Calu3 (cell line): Measurements from ENCODE around the gene ANTXR2. TPM values are rescaled to one million over a fixed set of nuclear protein-coding genes. Genes with fewer than 3 reads are reported as not detected.

Source experiments
- BruUV-seq: library from RNA; stranded (reverse); fragments of 400-500 nt; replicated peaks from 2 replicates; lab custom pipeline; 2021; lab: Mats Ljungman, UMichigan
- CTCF ChIA-PET: fragments of 300-600 bp; sonication (Branson Sonifier 250); formaldehyde crosslinking; loops from one replicate; lab custom pipeline; 2022; ENCODE audit warnings: antibody characterized with exemption; lab: Charles Lee
- DNase-seq: peaks from one replicate; pipeline ENCODE4 v3.0.0; 2022
- H3K27ac Mint-ChIP-seq: one replicate; pipeline ENCODE4 v1.8.0; 2022; ENCODE audit warnings: mixed read lengths; ENCODE audit not compliant: unreplicated experiment
- H3K27me3 Mint-ChIP-seq: one replicate; pipeline ENCODE4 v1.8.0; 2022; ENCODE audit warnings: mixed read lengths; ENCODE audit not compliant: unreplicated experiment
- H3K36me3 Mint-ChIP-seq: one replicate; pipeline ENCODE4 v1.8.0; 2022; ENCODE audit warnings: mild to moderate bottlenecking, moderate library complexity, mixed read lengths; ENCODE audit not compliant: insufficient read depth, unreplicated experiment
- H3K4me1 Mint-ChIP-seq: one replicate; pipeline ENCODE4 v1.8.0; 2022; ENCODE audit warnings: mild to moderate bottlenecking, low read depth, mixed read lengths; ENCODE audit not compliant: unreplicated experiment
- H3K4me3 Mint-ChIP-seq: one replicate; pipeline ENCODE4 v1.8.0; 2022; ENCODE audit warnings: mild to moderate bottlenecking, low read depth, moderate library complexity, mixed read lengths; ENCODE audit not compliant: unreplicated experiment
- H3K9me3 Mint-ChIP-seq: one replicate; pipeline ENCODE4 v1.8.0; 2022; ENCODE audit warnings: low read depth, mixed read lengths; ENCODE audit not compliant: unreplicated experiment
- CTCF ChIP-seq: fragments of 200-600 bp; IDR thresholded peaks from one replicate; pipeline ENCODE4 v1.8.0; 2022; ENCODE audit warnings: antibody characterized with exemption; ENCODE audit not compliant: unreplicated experiment
- intact Hi-C: fragments of 100-400 bp; cut with micrococcal nuclease; formaldehyde crosslinking; loops from one replicate; pipeline ENCODE4 v1.10.0; 2022; ENCODE audit not compliant: unreplicated experiment
- total RNA-seq: library from RNA; stranded (reverse); gene quantifications from 2 replicates; pipeline ENCODE4 v1.2.3, GENCODE V29; 2022

The ANTXR2 gene
- total RNA-seq, 1 experiment from 2014 or later, result 23.6 TPM

GRCh38 chr4:79982601-79983322 is 90.3 kb downstream of the ANTXR2 start:
- CTCF ChIA-PET, result no interaction called here
- no peak for DNase-seq
- BruUV-seq, result no TSS peak
- intact Hi-C loops, result no loop called here
- H3K4me1 Mint-ChIP-seq, result no peaks in the 10 kb centered on the region
- no peaks in the 10 kb centered on the region for H3K9me3 Mint-ChIP-seq
- H3K36me3 Mint-ChIP-seq, result no peaks in the 10 kb centered on the region
- TF ChIP-seq CTCF, result no peak
- no peak overlapping the region for H3K4me3 Mint-ChIP-seq
- H3K27ac Mint-ChIP-seq, result no peak overlapping the region
- H3K27me3 Mint-ChIP-seq, result no peaks in the 10 kb centered on the region

DNA sequence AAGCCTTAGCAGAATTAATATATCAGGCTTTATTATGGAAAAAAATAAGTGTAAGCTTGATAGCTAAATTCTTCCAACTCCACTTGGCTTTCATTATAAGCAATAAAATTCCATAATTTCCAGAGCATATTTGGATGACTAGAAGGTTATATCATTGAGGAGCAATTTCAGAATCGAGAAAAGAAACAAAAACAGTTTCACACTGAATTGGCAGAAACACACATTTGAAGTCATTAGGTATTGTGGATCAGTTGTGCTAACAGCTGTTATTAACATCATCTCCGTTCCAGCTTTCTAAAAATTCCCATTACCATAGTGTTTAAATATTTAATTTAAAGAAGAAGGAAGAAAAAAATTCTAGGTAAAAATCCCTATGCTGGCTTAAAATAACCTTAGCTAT is 92.6 kb downstream of the ANTXR2 start:
- CTCF ChIA-PET, result no interaction called here
- no TSS peak for BruUV-seq
- H3K27ac Mint-ChIP-seq, result no peak overlapping the region
- DNase-seq, result no peak
- no peaks in the 10 kb centered on the region for H3K36me3 Mint-ChIP-seq
- no peak for TF ChIP-seq CTCF
- intact Hi-C loops, result no loop called here
- no peak overlapping the region for H3K4me3 Mint-ChIP-seq
- H3K27me3 Mint-ChIP-seq, result no peaks in the 10 kb centered on the region
- H3K9me3 Mint-ChIP-seq, result no peaks in the 10 kb centered on the region
- no peaks in the 10 kb centered on the region for H3K4me1 Mint-ChIP-seq

GRCh38 chr4:79979785-79980437 is 93.1 kb downstream of the ANTXR2 start:
- H3K36me3 Mint-ChIP-seq, result no peaks in the 10 kb centered on the region
- H3K4me1 Mint-ChIP-seq, result no peaks in the 10 kb centered on the region
- CTCF ChIA-PET, result no interaction called here
- BruUV-seq, result no TSS peak
- no peaks in the 10 kb centered on the region for H3K27me3 Mint-ChIP-seq
- TF ChIP-seq CTCF, result no peak
- no peak for DNase-seq
- intact Hi-C loops, result no loop called here
- H3K9me3 Mint-ChIP-seq, result no peaks in the 10 kb centered on the region
- H3K27ac Mint-ChIP-seq, result no peak overlapping the region
- no peak overlapping the region for H3K4me3 Mint-ChIP-seq

- intact Hi-C loops, result no loop called here
- Mint-ChIP-seq H3K36me3 (peaks cover 4% of the 10 kb centered on the region), H3K27me3 (no peaks in the 10 kb centered on the region), H3K4me1 (no peaks in the 10 kb centered on the region), H3K4me3 (no peak overlapping the region), H3K27ac (no peak overlapping the region), H3K9me3 (no peaks in the 10 kb centered on the region)
- BruUV-seq, result no TSS peak
- no peak for TF ChIP-seq CTCF
- CTCF ChIA-PET, result no interaction called here
- DNase-seq, result no peak
These were observed 95.7 kb downstream of the ANTXR2 start for GRCh38 chr4:79977131-79977840.
